GM19452 (cell line): ENCODE measurements around the gene TRIM13.

ENCODE experiments used
- ATAC-seq: cut with Tn5 transposase; IDR thresholded peaks from one replicate; pipeline ENCODE4 v1.9.1; 2021; ENCODE audit not compliant: unreplicated experiment

TRIM13 gene

DNA sequence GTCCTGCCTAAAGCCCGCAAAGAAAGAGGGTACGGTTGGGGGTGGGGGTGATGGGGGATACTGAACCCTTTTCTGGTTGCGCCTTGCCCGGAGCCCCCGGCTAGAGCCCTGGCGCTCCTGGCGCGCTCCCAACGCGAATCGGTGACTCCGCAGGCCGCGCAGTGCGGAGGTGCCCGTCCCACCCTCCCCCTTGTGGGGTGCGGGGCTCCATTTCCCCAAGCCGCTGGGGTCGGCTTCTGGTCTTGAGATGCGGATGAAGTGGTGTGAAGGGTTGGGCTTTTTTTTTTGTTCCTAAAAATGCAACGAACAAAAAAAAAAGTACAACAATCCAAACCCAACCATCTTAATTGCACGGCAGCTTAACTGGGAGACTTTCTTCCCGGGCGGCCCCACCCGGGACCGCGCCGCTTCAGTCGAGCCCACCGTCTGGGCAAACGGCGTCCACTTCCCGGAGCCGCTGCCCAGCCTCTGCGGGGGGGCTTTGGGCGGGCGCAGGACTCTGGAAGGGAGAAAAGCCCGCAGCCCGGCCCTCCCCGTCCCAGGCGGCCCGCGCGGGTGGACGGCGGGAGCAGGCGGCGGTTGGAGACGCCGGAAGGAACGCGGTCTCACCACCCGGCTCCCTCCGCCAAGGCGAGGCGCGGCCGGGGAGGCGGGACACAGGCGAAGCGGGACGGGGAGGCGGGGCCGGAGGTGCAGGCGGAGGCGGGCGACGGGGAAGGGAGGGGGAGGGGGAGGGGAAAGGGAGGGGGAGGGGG is 504 bp upstream of the TRIM13 start:
- peak; percentile 47 for ATAC-seq

DNA sequence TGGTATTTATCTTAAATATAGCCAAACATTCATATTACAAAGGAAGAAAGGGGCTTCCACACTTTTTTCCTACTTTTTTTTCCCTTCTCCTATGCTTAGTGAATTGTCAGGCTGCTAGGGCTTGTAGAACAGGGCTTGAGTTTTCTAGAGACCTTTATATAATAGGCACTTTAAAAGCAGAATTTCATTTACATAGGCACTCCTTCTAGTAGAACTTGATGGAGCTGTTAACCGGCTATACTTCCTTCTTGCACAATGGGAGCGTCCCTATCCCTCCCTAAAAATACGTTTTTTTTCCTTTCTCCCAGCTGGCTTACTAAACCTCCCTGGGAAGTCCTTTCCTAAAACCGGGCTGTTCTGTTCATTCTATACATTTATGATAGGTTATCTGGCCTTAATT is 1.1 kb downstream of the TRIM13 start:
- no peak for ATAC-seq

DNA sequence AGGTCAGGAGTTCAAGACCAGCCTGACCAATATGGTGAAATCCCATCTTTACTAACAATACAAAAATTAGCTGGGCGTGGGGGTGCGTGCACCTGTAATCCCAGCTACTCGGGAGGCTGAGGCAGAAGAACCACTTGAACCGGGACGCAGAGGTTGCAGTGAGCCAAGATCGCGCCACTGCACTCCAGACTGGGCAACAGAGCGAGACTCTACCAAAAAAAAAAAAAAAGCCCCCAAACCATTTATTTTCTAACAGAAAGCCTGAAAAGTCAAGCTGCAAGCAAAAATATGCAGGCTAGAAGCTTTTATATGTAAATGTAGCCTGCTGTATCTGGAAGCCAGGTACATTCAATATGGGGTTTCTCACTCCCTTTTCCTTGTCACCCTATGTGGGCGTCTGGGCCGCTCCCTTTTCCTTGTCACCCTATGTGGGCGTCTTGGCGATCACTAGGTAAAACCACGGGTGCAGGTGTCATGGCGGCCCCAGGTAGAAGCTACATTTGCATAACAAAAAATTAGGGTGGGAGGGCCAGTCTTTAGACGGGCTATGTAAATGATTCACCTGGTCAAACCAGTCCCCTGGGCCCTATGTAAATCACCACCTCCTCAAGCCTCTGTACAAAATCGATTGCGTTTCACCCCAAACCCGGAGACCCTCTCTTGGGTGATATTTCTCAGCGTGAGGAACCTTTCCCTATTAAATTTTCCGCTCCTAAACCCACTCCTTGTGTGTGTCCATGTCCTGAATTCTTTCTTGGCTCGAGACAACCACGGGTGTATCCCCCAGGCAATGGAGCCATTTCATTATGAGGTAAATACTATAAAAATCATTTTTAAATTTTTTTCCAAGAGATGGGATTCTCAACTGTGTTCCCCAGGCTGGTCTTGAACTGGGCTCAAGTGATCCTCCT is 2.1 kb downstream of the TRIM13 start:
- ATAC-seq: no peak

DNA sequence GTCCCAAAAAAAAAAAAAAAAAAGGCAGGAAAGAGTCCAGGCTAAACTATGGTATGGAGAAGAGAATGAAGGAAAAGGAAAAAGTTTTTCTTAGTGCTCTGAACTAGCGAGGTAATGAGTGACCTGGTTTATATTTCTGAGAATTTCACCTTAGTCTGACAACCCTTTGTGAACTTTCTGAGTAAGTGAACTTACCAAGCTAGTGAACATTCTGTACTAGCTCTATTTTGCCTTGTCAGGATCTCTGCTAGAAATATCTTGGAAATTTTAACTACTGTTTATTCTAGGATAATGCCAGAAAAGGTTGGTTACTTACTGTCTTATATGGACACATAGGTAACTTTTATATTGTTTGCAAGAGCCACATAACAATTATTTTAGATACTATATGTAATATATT is 4.4 kb downstream of the TRIM13 start:
- no peak for ATAC-seq

DNA sequence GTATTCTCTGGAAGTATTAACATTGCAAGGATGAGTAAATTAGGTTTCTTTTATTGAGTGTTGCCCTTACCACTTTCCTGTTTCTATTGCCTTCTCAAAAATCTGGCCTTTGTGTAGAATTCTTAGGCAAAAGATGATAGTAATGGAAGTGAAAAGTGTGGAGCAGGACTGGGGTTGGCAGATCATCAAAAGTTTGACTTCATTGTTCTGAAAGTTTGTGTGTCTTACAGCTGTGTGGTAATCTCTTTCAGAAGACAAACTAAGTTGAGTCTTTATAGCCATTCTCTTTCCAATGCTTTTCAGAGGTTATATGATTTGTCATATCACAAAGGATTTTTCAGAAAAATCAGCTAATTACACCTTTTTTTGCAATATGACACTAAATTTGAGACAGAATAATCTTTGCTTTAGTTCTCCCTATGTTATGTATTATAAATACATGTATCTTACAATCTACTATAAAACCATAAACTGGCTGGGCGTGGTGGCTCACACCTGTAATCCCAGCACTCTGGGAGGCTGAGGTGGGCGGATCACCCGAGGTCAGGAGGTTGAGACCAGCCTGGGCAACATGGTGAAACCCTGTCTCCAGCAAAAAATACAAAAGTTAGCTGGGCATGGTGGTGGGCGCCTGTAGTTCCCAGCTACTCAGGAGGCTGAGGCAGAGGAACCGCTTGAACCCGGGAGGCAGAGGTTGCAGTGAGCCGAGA is 9.7 kb downstream of the TRIM13 start:
- no peak for ATAC-seq

DNA sequence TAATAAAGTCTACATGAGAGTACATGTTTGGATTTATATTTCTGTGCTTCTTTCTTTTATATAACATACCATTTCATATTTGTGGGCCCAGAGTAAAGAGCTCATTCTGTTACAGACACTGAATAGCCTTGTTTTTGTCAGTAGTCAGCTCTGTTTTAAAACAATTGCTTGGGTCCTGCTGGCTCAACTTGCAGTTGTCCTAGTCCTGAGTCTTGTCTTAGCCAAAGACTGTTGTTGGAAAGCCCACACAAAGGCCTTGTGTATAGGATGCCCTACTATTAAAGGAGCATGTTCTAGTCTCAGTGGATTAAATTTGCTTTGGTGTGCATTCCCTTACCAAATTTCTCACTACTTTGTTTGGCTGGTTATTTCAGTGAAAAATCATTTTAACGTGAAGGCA is 14.6 kb downstream of the TRIM13 start:
- no peak for ATAC-seq

DNA sequence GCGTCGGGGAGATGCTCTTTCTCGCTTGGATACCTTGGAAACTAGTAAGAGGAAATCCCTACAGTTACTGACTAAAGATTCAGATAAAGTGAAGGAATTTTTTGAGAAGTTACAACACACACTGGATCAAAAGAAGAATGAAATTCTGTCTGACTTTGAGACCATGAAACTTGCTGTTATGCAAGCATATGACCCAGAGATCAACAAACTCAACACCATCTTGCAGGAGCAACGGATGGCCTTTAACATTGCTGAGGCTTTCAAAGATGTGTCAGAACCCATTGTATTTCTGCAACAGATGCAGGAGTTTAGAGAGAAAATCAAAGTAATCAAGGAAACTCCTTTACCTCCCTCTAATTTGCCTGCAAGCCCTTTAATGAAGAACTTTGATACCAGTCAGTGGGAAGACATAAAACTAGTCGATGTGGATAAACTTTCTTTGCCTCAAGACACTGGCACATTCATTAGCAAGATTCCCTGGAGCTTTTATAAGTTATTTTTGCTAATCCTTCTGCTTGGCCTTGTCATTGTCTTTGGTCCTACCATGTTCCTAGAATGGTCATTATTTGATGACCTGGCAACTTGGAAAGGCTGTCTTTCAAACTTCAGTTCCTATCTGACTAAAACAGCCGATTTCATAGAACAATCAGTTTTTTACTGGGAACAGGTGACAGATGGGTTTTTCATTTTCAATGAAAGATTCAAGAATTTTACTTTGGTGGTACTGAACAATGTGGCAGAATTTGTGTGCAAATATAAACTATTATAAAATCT is 15.7 kb downstream of the TRIM13 start:
- no peak for ATAC-seq

DNA sequence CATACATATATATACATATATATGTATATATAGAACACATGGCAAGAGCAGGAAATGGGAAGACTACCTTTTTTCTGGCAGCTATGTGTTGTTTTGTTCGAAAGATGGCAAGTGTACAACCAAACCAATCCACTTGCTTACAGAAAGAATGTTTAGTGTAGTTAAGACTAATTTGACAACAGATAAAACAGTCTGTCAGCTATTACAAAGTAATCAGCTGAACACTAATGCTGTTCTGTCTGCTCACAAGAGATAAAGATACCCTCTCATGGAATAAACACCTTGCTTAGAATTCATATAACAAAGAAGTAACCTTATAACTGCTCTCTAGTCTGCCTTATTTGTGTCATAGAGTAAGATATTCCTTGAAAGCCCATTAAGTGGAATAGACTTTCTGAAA is 17.5 kb downstream of the TRIM13 start:
- ATAC-seq: no peak

DNA sequence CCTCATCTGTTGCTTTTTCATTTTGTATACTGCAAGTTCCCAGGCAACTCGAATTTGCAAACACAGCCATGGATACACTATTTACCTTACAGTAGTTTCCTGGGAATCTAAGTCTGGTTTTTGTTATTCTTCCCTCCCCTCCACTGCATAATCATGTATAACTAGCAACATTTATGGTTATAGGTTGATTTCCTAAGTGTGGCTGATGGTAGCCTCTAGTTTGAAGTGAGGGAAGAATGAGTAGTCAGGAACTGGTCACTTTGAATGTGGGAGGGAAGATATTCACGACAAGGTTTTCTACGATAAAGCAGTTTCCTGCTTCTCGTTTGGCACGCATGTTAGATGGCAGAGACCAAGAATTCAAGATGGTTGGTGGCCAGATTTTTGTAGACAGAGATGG is 18.4 kb downstream of the TRIM13 start, which contains the start of gene KCNRG:
TSS of gene KCNRG (plus strand) at position 187 of the 400 bp plus-strand sequence. CDS start at position 237, 50 bp downstream.
- no peak for ATAC-seq

DNA sequence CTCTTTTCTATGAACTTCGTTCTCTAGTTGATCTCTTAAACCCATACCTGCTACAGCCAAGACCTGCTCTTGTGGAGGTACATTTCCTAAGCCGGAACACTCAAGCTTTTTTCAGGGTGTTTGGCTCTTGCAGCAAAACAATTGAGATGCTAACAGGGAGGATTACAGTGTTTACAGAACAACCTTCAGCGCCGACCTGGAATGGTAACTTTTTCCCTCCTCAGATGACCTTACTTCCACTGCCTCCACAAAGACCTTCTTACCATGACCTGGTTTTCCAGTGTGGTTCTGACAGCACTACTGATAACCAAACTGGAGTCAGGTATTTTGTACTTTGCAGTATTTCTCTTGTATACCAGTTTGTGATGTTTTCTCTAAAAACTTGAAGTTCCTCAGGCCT is 18.9 kb downstream of the TRIM13 start:
- ATAC-seq: no peak

DNA sequence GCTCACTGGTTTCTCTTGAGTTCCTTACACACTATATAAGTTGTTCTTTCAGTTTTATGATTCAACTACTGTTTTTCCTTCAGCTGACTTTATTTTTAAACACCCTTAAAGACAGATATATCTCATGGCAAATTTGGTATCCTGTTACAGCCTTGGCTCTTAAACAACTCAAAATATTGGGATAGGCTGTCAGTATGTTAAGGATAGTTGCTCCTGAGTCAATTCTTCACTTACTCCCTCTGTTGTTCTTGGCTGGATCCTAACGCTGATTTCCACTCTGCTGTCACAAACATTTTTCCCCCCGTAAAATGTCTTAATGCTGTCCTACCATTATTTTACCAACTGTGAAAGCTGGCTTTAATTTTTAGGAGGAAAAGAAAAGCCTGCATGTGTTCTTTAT is 19.6 kb downstream of the TRIM13 start:
- no peak for ATAC-seq

DNA sequence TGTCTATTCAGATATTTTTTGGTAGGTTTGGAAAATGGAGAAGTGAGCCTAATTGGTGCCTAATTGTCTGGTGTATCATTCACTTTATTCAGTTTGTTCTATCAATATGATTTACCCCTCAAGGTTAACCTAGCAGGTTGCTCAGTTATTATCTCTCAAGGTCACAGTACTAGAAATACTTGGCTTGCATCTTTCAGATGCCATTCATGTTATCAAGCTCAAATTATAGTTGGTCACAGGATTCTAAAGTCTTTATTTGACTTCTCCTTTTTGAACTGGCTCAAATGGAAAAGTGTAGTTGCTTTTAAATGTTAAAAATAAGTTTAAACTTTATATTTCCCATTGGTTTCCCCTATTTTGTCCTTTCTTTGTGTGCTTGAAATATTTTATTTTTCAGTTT is 21.0 kb downstream of the TRIM13 start:
- no peak for ATAC-seq

DNA sequence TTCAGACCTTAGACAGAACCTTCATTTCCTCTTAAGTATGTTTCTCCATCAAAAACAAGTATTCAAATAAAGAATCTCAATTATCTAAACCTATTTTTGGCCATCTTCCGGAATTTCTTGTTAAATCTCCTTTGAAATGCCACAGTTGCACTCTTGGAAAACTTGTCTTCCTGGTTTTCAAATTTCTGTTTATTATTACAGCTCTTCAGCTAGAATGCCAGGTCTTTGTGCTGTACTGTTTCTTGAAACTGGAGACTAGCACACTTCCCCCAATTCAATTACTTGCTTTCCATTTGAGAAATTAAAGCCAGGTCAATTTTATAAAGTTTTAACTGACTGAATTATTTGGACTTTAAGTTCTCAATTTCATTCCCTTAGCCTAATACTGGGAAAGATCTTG is 28.6 kb downstream of the TRIM13 start:
- no peak for ATAC-seq

DNA sequence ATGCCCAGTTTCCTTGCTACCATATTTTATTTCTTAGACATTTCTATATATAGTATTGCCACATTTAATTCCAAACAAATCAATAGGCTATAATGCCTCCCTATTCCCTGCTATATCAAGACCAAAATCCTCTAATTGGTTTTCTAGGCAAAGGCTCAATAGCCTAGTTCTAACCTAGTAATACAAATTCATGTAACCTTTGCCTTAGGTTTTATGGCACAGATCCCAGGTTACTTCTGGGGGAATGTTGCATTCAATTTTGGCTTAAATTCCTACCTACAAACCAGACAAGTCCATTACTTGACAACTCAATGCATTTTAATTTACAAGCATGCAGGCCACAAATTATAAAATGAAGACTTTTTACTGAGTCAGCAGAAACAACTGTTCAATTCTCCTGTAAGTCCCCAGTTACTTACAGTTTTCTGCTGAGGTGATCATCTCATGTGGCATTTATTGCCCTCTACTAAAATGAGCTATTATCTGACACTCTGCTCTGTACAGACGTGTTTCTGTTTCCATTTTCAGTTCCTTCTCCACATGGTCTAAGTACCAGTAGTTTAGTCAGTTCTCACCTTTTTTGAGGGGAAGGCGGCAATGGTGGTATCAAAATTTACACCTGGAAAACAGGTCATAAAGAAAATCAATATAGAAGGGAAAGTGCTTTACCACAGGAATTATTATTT is 30.1 kb downstream of the TRIM13 start:
- peak; percentile 99 for ATAC-seq

DNA sequence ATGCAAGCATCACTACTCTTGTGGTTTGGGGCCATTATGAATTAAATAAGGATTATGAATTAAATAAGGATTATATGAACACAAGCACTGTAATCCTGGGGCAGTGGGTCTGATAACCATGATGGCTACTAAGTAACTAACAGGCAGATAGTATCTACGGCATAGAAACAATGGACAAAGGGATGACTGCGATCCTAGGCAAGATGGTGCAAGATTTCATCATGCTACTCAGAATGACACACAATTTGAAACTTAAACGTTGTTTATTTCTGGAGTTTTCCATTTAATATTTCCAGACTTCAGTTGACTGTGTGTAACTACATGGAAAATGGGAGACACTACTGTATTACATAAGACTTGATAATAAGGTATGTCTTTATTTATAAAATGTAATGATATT is 33.5 kb downstream of the TRIM13 start:
- no peak for ATAC-seq

DNA sequence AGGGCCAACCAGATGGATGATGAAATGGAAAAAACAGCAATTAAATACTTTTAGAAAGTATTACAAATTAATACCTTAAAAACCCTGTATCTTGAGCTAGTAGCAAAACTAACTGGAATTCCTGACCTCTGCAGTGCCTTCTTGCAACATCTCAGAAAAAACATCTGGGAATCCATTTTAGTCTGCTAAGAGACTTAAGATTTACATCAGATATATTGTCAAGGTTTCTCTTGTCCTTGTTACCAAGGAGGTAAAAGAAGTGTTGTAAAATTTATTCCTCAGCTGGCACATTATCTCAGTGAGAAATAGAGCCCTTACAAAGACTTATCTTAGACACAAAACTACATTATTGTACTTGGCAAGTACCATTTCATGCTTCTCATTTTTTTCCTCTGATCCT is 36.9 kb downstream of the TRIM13 start:
- ATAC-seq: no peak

DNA sequence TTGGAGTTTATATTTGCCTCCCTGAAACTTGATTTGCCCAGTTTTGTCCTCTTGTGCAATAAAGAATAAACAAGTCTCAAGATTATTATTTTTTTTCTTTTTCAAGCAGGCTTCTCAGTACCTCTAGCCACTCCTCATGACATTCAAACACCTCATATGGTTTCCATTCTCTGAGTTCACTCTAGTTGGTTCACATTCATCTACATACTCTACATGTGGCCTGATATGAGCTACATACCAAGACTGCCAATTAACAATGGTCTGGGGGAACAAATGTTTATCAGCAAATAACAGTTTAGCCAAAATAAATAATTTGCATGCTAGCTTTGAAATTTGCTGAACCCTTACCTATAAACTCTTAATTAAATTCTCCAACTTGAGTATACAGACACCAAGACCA is 40.9 kb downstream of the TRIM13 start:
- ATAC-seq: no peak

DNA sequence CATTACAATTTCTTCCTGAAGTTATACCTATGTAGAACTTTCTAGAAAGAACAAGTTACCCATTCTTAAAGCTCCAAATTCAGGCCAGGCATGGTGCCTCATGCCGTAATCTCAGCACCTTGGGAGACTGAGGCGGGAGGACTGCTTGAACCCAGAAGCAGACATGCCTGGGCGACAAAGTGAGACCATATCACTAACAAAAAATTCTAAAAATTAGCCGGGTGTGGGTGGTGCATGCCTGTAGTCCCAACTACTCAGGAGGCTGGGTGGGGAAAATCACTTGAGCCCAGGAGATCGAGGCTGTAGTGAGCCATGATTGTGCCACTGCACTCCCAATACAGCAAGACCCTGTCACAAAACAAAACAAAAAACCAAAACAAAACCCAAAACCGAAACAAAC is 41.4 kb downstream of the TRIM13 start:
- ATAC-seq: no peak

DNA sequence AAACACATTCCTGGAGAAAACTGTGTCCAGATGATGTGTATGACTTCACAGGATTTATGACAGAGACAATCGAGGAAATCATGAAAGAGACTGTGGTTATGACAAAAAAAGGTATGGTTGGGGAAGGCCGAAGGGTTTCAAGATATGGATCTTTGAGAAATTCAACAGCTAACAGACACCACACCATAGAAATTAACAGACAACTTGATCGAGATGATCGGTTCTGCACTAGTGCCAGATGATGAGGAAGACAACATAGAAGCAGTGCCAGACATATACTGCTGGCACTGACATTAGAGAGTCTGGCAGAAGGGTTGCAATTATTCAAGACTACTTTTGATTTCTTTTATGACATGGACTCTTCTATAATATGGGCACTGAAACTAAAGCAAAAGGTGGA is 55.6 kb downstream of the TRIM13 start:
- ATAC-seq: no peak

DNA sequence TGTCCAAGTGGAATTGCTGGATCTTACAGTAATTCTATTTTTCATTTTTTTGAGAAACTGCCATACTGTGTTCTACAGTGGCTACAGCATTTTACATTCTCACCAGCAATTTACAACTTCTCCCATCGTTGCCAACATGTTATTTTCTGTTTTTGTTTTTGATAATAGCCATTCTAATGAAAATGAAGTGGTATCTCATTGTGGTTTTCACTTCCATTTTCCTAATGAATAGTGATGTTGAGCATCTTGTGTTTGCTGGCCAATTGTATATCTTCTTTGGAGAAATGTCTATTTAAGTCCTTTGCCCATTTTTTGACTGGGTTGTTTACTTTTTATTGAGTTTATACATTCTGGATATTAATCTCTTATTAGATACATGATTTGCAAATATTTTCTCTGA is 57.0 kb downstream of the TRIM13 start:
- no peak for ATAC-seq
